B cell (primary cell): ENCODE data around the gene CELF2. TPM values are rescaled to one million over a fixed set of nuclear protein-coding genes. Genes with fewer than 3 reads are reported as not detected.

Experiments
- ATAC-seq: fragments of 200-7000 bp; cut with Tn5 transposase; one replicate; pipeline ENCODE4 v1.10.0; 2021; ENCODE audit warnings: low read depth, mild to moderate bottlenecking, moderate number of reproducible peaks, moderate library complexity
- CTCF ChIA-PET: fragments of 350-600 bp; sonication (Branson Sonifier 250); formaldehyde crosslinking; loops from one replicate; lab custom pipeline; 2021; ENCODE audit warnings: antibody characterized with exemption, inconsistent platforms; lab: Charles Lee
- POLR2A ChIA-PET: fragments of 350-600 bp; sonication (Branson Sonifier 250); formaldehyde crosslinking; loops from one replicate; lab custom pipeline; 2021; ENCODE audit warnings: antibody characterized with exemption; lab: Charles Lee
- DNase-seq: peaks from one replicate; pipeline ENCODE4 v3.0.0; 2013
- H2AFZ ChIP-seq: 2 replicates; pipeline ENCODE4 v1.6.1; 2012; ENCODE audit warnings: mild to moderate bottlenecking, low read depth, low read length; ENCODE audit not compliant: insufficient read depth, poor library complexity, severe bottlenecking
- H3K27ac ChIP-seq, 2 donors: 1 replicate in 1 of 2; 2 replicates in 1 of 2; pipeline ENCODE4 v1.5.1; 2012 to 2013; ENCODE audit warnings: low read length in 2 of 2, mild to moderate bottlenecking in 2 of 2, moderate library complexity in 1 of 2
- H3K27me3 ChIP-seq, 4 experiments: fragments of 200-600 bp in 1 of 4; sonication (generic) in 1 of 4; replicated peaks in 1 of 4; 1 replicate in 2 of 4; 2 replicates in 2 of 4; pipeline versions ENCODE4 v1.6.1 to v1.7.0; 2013 to 2016; ENCODE audit warnings: low read length in 3 of 4, mild to moderate bottlenecking in 2 of 4, mixed read lengths in 1 of 4, moderate library complexity in 1 of 4; ENCODE audit not compliant: insufficient read depth in 4 of 4, control insufficient read depth in 3 of 4; ENCODE audit errors: control extremely low read depth in 1 of 4
- H3K36me3 ChIP-seq, 2 experiments: replicated peaks in 1 of 2; 1 replicate in 1 of 2; 2 replicates in 1 of 2; pipeline versions ENCODE4 v1.6.1 to v1.7.1; 2013; ENCODE audit warnings: low read length in 1 of 2; ENCODE audit not compliant: insufficient read depth in 2 of 2, control insufficient read depth in 1 of 2; ENCODE audit errors: control extremely low read depth in 1 of 2, extremely low read depth in 1 of 2
- H3K4me1 ChIP-seq, 2 donors: fragments of 200-600 bp in 1 of 2; sonication (generic) in 1 of 2; 1 replicate in 1 of 2; 2 replicates in 1 of 2; pipeline versions ENCODE4 v1.5.1 to v1.6.1; 2013 to 2017; ENCODE audit warnings: low read length in 2 of 2; ENCODE audit not compliant: control insufficient read depth in 2 of 2, insufficient read depth in 2 of 2
- H3K4me2 ChIP-seq: replicated peaks from 2 replicates; pipeline ENCODE3; 2012; ENCODE audit warnings: mild to moderate bottlenecking, low read depth, low read length; ENCODE audit not compliant: poor library complexity, severe bottlenecking
- H3K4me3 ChIP-seq, 5 experiments: fragments of 200-600 bp in 1 of 5; sonication (generic) in 1 of 5; 1 replicate in 3 of 5; 2 replicates in 2 of 5; pipeline versions ENCODE4 v1.5.1 to v1.7.0; 2011 to 2016; ENCODE audit warnings: low read length in 4 of 5, mild to moderate bottlenecking in 4 of 5, low read depth in 2 of 5, control low read depth in 1 of 5, moderate library complexity in 1 of 5; ENCODE audit not compliant: insufficient read depth in 1 of 5; ENCODE audit errors: control extremely low read depth in 1 of 5, extremely low read depth in 1 of 5
- H3K79me2 ChIP-seq: fragments of 200-600 bp; sonication (generic); one replicate; pipeline ENCODE4 v1.6.0; 2016; ENCODE audit warnings: low read length; ENCODE audit not compliant: control insufficient read depth, insufficient read depth
- H3K9ac ChIP-seq: fragments of 200-600 bp; sonication (generic); 2 replicates; pipeline ENCODE4 v1.6.1; 2017; ENCODE audit warnings: mild to moderate bottlenecking, low read length, moderate library complexity
- H3K9me3 ChIP-seq, 3 donors: one replicate each; pipeline versions ENCODE4 v1.6.1 to v1.7.1; 2013; ENCODE audit warnings: low read length in 2 of 3; ENCODE audit not compliant: control insufficient read depth in 2 of 3, insufficient read depth in 1 of 3; ENCODE audit errors: control extremely low read depth in 1 of 3
- H4K20me1 ChIP-seq: 2 replicates; pipeline ENCODE4 v1.6.0; 2012; ENCODE audit warnings: mild to moderate bottlenecking, low read length; ENCODE audit not compliant: insufficient read depth, control insufficient read depth, poor library complexity, severe bottlenecking
- H3K27ac Mint-ChIP-seq: one replicate; pipeline ENCODE4 v1.8.0; 2021; ENCODE audit warnings: mixed read lengths
- H3K27me3 Mint-ChIP-seq: one replicate; pipeline ENCODE4 v1.8.0; 2021; ENCODE audit warnings: mixed read lengths
- H3K4me1 Mint-ChIP-seq: one replicate; pipeline ENCODE4 v1.8.0; 2021; ENCODE audit warnings: mixed read lengths
- H3K4me3 Mint-ChIP-seq: one replicate; pipeline ENCODE4 v1.8.0; 2021; ENCODE audit warnings: mixed read lengths
- H3K9me3 Mint-ChIP-seq: one replicate; pipeline ENCODE4 v1.8.0; 2022; ENCODE audit warnings: mixed read lengths; ENCODE audit not compliant: insufficient read depth
- EZH2 ChIP-seq: IDR thresholded peaks from 2 replicates; pipeline ENCODE4 v1.6.1; 2012; ENCODE audit warnings: borderline replicate concordance, low read depth, mild to moderate bottlenecking, moderate library complexity, low read length; ENCODE audit not compliant: insufficient read depth, poor library complexity, severe bottlenecking
- WGBS: methylation state at CpG from one replicate; pipeline ENCODE4 v1.1.5; 2013; ENCODE audit warnings: missing lambda C conversion rate; ENCODE audit not compliant: insufficient coverage; 5-methylcytosine and 5-hydroxymethylcytosine counted together
- intact Hi-C: fragments of 100-400 bp; cut with micrococcal nuclease; formaldehyde crosslinking; loops from one replicate; pipeline ENCODE4 v1.10.0; 2022
- polyA plus RNA-seq: library from polyadenylated mRNA; depleted of rRNA; stranded (reverse); fragments of >200 nt; gene quantifications from 2 replicates; pipeline ENCODE4 v1.2.3, GENCODE V29; 2012
- total RNA-seq, 2 donors: library from RNA; stranded (reverse); fragments of 120-200 nt in 1 of 2; gene quantifications; 1 replicate in 1 of 2; 2 replicates in 1 of 2; pipeline versions ENCODE4 v1.2.3 to v1.2.4, GENCODE V29; 2013 to 2022
- TF ChIP-seq, protein P1 (sequence below): fragments of 200-600 bp; IDR thresholded peaks from one replicate; pipeline ENCODE4 v1.8.0; 2022; ENCODE audit warnings: antibody characterized with exemption, mild to moderate bottlenecking

CELF2 gene
- total and polyA plus RNA-seq, 2 donors (not counting 1 experiment from before 2014, with no cell fraction given), result 59.5 to 112 TPM

DNA sequence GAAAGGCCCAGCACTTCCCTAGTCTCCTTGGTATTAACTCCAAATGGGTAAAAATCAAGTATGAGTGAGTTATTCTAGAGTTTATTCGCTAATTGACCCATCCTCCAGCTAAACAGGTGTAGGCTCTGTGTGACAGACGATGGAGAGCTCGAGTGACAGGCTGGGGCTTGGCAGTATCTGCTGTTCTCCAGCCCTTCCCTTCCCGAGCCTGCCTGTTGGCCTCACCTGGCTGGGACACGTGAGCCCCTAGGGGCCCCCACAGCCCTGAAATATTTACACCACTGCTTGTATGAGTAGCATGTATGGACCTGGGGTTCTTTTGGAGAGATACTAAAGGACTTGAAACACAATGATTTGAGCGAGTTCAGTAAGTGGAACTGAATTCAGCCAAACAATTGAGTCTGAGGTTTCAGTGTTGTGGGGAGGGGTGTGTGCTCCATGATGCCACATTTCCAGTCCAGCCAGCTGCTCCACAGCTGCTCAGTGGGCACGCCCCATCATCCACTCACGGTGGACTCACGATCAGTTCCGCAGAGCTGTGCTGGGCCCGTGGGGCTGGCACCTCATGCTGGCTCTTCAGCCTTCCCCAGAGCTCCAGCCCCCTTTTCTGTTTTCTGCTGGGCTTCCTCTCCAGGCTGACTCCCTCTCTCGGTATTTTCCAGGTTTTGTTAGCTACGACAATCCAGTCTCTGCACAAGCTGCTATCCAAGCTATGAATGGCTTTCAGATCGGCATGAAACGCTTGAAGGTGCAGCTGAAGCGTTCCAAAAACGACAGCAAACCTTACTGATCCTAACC is 310.8 kb downstream of the CELF2 start:
- ChIA-PET CTCF (interaction anchor here (0.5 to 2.0 kb wide), 4 partner anchors 10 to 454 kb away, joined by 3 to 5 read pairs (median 3); no protein-coding TSS in a partner anchor), POLR2A (no interaction called here)
- H3K9me3 ChIP-seq, result no peaks in the 10 kb centered on the region
- DNase-seq (no peak), ATAC-seq (no peak)
- intact Hi-C loops, result no loop called here
- H3K27me3 Mint-ChIP-seq, result no peaks in the 10 kb centered on the region
- H3K9ac ChIP-seq, result no peak overlapping the region
- TF ChIP-seq EZH2, result no peak
- TF ChIP-seq, protein P1, sequence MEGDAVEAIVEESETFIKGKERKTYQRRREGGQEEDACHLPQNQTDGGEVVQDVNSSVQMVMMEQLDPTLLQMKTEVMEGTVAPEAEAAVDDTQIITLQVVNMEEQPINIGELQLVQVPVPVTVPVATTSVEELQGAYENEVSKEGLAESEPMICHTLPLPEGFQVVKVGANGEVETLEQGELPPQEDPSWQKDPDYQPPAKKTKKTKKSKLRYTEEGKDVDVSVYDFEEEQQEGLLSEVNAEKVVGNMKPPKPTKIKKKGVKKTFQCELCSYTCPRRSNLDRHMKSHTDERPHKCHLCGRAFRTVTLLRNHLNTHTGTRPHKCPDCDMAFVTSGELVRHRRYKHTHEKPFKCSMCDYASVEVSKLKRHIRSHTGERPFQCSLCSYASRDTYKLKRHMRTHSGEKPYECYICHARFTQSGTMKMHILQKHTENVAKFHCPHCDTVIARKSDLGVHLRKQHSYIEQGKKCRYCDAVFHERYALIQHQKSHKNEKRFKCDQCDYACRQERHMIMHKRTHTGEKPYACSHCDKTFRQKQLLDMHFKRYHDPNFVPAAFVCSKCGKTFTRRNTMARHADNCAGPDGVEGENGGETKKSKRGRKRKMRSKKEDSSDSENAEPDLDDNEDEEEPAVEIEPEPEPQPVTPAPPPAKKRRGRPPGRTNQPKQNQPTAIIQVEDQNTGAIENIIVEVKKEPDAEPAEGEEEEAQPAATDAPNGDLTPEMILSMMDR, result no peak
- peaks cover 11 to 91% of the 10 kb centered on the region in 2 experiments for H3K36me3 ChIP-seq
- H3K27me3 ChIP-seq, result no peaks in the 10 kb centered on the region
- H3K79me2 ChIP-seq, result no peaks in the 10 kb centered on the region
- H3K27ac ChIP-seq, result peak overlapping the region in 1 of 2 donors; percentile 53
- H3K4me3 Mint-ChIP-seq, result no peak overlapping the region
- H3K4me3 ChIP-seq, result no peak overlapping the region
- no peak overlapping the region for H3K4me2 ChIP-seq
- peaks cover 15% of the 10 kb centered on the region for H3K4me1 Mint-ChIP-seq
- peak overlapping the region; percentile 39 for H3K27ac Mint-ChIP-seq
- H3K9me3 Mint-ChIP-seq, result no peaks in the 10 kb centered on the region
- 83% methylated on average over 14 of the region's 17 CpGs for WGBS
- H2AFZ ChIP-seq, result no peak overlapping the region
- H4K20me1 ChIP-seq, result peaks cover 36% of the 10 kb centered on the region
- peaks cover 0 to 4% of the 10 kb centered on the region in 2 donors for H3K4me1 ChIP-seq
